Activated T-cell treated with anti-CD3 and anti-CD28 coated beads, Interleukin-2, amount 50 U/mL, for 24 hours (primary cell): Measurements from ENCODE around the gene RPS27L.
"Not testable (repeated sequence)": the region's sequence is repeated elsewhere in the genome, so short reads cannot be mapped to it uniquely, and the experiment has no call there.

Experiments
- DNase-seq: peaks from one replicate; pipeline ENCODE4 v3.0.0-alpha.2; 2020
- H3K27ac Mint-ChIP-seq: 2 replicates; pipeline ENCODE4 v1.8.0; 2020; ENCODE audit warnings: mild to moderate bottlenecking, mixed read lengths
- H3K27me3 Mint-ChIP-seq: 2 replicates; pipeline ENCODE4 v1.8.0; 2020; ENCODE audit warnings: mixed read lengths
- H3K36me3 Mint-ChIP-seq: 2 replicates; pipeline ENCODE4 v1.8.0; 2020; ENCODE audit warnings: low read depth, mixed read lengths
- H3K4me1 Mint-ChIP-seq: 2 replicates; pipeline ENCODE4 v1.8.0; 2020; ENCODE audit warnings: low read depth, mixed read lengths
- H3K4me3 Mint-ChIP-seq: 2 replicates; pipeline ENCODE4 v1.8.0; 2020; ENCODE audit warnings: mild to moderate bottlenecking, moderate library complexity, mixed read lengths
- H3K9me3 Mint-ChIP-seq: 2 replicates; pipeline ENCODE4 v1.8.0; 2020; ENCODE audit warnings: mixed read lengths

The RPS27L gene

DNA sequence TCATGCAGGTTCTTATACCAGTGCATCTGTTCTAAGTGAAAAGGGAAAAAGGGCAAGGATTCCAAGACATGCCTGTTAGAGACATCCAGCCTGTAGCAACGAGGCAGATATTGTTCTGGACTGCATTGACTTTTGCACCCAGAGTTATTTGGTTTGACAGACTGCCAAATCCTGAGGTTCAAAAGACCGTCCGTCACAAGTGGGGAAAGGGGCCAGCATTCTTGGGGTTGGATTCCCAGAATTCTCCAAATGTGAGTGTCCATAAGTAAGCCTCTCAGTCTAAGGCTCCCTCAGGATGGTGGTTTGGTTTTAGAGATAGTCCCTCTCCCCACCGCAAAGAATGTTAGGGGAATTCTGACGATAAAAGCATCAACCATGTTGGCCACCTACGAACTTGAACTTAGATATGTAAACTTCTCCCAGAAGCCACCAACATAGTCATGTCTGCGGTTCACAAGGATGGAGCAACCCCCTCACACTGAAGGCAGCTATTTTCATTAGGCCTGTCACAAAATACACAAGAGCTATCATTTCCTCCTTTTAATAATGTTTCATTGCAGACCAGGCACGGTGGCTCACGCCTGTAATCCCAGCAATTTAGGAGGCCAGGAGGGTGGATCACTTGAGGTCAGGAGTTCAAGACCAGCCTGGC is 49.3 kb downstream of the RPS27L start:
- no peak for DNase-seq
- peaks cover 14% of the 10 kb centered on the region for H3K27me3 Mint-ChIP-seq
- no peaks in the 10 kb centered on the region for H3K9me3 Mint-ChIP-seq
- H3K27ac Mint-ChIP-seq: no peak overlapping the region
- no peaks in the 10 kb centered on the region for H3K36me3 Mint-ChIP-seq
- H3K4me3 Mint-ChIP-seq: no peak overlapping the region
- no peaks in the 10 kb centered on the region for H3K4me1 Mint-ChIP-seq

DNA sequence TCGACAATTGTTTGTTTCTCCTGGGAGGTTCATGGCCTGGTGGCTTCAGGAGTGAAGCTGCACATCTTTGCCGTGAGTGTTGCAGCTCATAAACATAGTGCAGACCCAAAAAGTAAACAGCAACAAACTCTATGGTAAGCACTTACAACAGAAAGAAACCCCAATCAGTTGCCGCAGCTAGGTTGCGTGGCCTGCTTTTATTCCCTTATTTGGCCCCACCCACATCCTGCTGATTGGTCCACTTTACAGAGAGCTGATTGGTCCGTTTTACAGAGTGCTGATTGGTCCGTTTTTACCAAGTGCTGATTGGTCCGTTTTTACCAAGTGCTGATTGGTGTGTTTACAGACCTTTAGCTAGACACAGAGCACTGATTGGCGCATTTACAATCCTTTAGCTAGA is 51.9 kb downstream of the RPS27L start:
- DNase-seq, H3K4me1 Mint-ChIP-seq, H3K27ac Mint-ChIP-seq, H3K9me3 Mint-ChIP-seq, H3K36me3 Mint-ChIP-seq, H3K4me3 Mint-ChIP-seq: not testable (repeated sequence)
- peaks cover 14% of the 10 kb centered on the region for H3K27me3 Mint-ChIP-seq

GRCh38 chr15:63104727-63105126 is 52.5 kb downstream of the RPS27L start:
- H3K36me3 Mint-ChIP-seq: no peaks in the 10 kb centered on the region
- no peak overlapping the region for H3K27ac Mint-ChIP-seq
- H3K9me3 Mint-ChIP-seq: no peaks in the 10 kb centered on the region
- peaks cover 14% of the 10 kb centered on the region for H3K27me3 Mint-ChIP-seq
- H3K4me1 Mint-ChIP-seq: no peaks in the 10 kb centered on the region
- no peak overlapping the region for H3K4me3 Mint-ChIP-seq
- no peak for DNase-seq

DNA sequence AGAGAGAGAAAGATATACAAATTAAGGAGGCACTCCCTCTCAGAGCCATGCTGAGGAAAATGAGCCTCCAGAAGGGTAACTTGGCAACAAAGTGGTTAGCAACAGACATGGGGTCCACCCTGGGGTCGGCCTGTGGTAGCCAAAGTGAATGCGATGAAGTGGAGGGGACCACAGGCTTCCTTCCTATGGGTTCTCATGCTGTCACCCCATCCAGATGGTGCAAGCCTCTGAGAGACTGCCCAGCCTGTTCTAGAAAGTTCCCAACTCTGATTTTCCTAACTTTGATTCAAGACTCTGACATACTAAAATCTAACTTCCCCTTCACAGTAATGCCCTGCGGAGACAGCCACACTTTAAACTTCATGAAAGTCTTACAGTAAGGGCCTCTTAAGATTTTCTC is 53.9 kb downstream of the RPS27L start:
- H3K27ac Mint-ChIP-seq: no peak overlapping the region
- H3K4me1 Mint-ChIP-seq: no peaks in the 10 kb centered on the region
- H3K4me3 Mint-ChIP-seq: no peak overlapping the region

DNA sequence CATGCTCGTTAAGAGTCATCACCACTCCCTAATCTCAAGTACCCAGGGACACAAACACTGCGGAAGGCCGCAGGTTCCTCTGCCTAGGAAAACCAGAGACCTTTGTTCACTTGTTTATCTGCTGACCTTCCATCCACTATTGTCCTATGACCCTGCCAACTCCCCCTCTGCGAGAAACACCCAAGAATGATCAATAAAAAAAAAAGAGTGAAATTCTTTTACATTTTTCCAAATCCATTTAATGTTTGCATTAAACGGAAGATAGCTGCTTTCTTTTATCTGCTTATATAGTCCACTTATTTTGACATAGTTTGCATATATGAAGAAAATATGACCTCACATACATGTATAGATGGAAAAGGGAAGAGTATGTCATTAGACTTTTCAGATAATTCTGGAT is 57.7 kb downstream of the RPS27L start:
- not testable (repeated sequence) for H3K9me3 Mint-ChIP-seq, H3K36me3 Mint-ChIP-seq, H3K4me3 Mint-ChIP-seq, H3K27me3 Mint-ChIP-seq, H3K4me1 Mint-ChIP-seq, DNase-seq, H3K27ac Mint-ChIP-seq

More for the DNA sequence above, 53.9 kb downstream of the RPS27L start:
- H3K36me3 Mint-ChIP-seq: no peaks in the 10 kb centered on the region
- H3K27me3 Mint-ChIP-seq: peaks cover 11% of the 10 kb centered on the region
- DNase-seq: no peak
- no peaks in the 10 kb centered on the region for H3K9me3 Mint-ChIP-seq

DNA sequence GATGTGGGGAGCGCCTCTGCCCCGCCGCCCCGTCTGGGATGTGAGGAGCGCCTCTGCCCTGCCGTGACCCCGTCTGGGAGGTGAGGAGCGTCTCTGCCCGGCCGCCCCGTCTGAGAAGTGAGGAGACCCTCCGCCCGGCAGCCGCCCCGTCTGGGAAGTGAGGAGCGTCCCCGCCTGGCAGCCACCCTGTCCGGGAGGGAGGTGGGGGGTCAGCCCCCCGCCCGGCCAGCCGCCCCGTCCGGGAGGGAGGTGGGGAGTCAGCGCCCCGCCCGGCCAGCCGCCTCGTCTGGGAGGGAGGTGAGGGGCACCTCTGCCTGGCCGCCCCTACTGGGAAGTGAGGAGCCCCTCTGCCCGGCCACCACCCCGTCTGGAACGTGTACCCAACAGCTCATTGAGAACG is 58.4 kb downstream of the RPS27L start:
- not testable (repeated sequence) for H3K36me3 Mint-ChIP-seq, H3K4me3 Mint-ChIP-seq, DNase-seq, H3K9me3 Mint-ChIP-seq, H3K4me1 Mint-ChIP-seq, H3K27me3 Mint-ChIP-seq, H3K27ac Mint-ChIP-seq
